ENCODE results near the gene ITGA5. TPM values are rescaled to one million over a fixed set of nuclear protein-coding genes. Genes with fewer than 3 reads are reported as not detected.

Gene ITGA5
- total RNA-seq, 1 experiment from 2014 or later = 35.9 TPM

DNA sequence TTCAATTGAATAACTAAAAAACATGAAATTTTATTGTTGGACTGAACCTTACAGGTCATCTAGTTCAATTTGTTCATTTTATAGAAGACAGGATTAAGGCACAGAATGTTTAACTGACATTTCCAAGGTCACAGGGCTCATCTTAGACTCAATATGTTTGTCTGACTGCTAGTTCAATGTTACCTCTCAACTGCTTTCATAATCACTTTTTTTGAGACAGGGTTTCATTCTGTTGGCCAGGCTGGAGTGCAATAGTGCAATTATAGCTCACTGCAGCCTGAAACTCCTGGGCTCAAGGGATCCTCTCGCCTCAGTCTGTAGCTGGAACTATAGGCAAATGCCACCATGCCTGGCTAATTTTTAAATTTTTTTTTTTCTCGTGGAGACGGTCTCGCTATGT is 24.4 kb upstream of the ITGA5 start:
- DNase-seq = no peak
- no peak overlapping the region for H3K9ac ChIP-seq (ENCODE audit: low read length)
- no peak overlapping the region for H3K27ac ChIP-seq (ENCODE audit: low read length)
- no TSS peak for BruUV-seq (replicated peaks)
- H3F3A ChIP-seq (ENCODE audit: low read length, unreplicated experiment) = no peaks in the 10 kb centered on the region
- H3K4me3 ChIP-seq (ENCODE audit: low read length) = no peak overlapping the region
- CTCF ChIA-PET = interaction anchor here (1.4 kb wide), 1 partner anchor 44 kb away, joined by 8 read pairs; no protein-coding TSS in a partner anchor
- H3K4me1 ChIP-seq (ENCODE audit: insufficient read depth, low read length) = peaks cover 3% of the 10 kb centered on the region; the same call in 1 of the 2 replicates
- no peaks in the 10 kb centered on the region for H3K79me2 ChIP-seq (ENCODE audit: low read length)
- H3K36me3 ChIP-seq (ENCODE audit: low read depth, low read length) = no peaks in the 10 kb centered on the region
- no peak for ATAC-seq
- H3K27me3 ChIP-seq (ENCODE audit: low read length) = peaks cover 15% of the 10 kb centered on the region; the same call in 1 of the 2 replicates
- POLR2A ChIA-PET (ENCODE audit: unreplicated experiment) = no interaction called here
- H3K9me2 ChIP-seq (replicated peaks; ENCODE audit: low read length) = no peaks in the 10 kb centered on the region
- intact Hi-C loops (cut with micrococcal nuclease) = no loop called here
- no peak for TF ChIP-seq EZH2 (IDR thresholded peaks at IDR 0.05; ENCODE audit: low read length, unreplicated experiment)
- TF ChIP-seq EZH2phosphoT487 (IDR thresholded peaks at IDR 0.05; ENCODE audit: borderline replicate concordance, low read length) = no peak
- TF ChIP-seq, protein P1, sequence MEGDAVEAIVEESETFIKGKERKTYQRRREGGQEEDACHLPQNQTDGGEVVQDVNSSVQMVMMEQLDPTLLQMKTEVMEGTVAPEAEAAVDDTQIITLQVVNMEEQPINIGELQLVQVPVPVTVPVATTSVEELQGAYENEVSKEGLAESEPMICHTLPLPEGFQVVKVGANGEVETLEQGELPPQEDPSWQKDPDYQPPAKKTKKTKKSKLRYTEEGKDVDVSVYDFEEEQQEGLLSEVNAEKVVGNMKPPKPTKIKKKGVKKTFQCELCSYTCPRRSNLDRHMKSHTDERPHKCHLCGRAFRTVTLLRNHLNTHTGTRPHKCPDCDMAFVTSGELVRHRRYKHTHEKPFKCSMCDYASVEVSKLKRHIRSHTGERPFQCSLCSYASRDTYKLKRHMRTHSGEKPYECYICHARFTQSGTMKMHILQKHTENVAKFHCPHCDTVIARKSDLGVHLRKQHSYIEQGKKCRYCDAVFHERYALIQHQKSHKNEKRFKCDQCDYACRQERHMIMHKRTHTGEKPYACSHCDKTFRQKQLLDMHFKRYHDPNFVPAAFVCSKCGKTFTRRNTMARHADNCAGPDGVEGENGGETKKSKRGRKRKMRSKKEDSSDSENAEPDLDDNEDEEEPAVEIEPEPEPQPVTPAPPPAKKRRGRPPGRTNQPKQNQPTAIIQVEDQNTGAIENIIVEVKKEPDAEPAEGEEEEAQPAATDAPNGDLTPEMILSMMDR (conservative IDR thresholded peaks at IDR 0.05; ENCODE audit: low read depth, low read length) = no peak
- H4K20me1 ChIP-seq (ENCODE audit: low read length) = no peaks in the 10 kb centered on the region
- no peaks in the 10 kb centered on the region for H3K9me3 ChIP-seq (ENCODE audit: low read length)
- H3K4me2 ChIP-seq (ENCODE audit: low read length) = no peak overlapping the region
- no peak overlapping the region for H2AFZ ChIP-seq (ENCODE audit: low read length)

DNA sequence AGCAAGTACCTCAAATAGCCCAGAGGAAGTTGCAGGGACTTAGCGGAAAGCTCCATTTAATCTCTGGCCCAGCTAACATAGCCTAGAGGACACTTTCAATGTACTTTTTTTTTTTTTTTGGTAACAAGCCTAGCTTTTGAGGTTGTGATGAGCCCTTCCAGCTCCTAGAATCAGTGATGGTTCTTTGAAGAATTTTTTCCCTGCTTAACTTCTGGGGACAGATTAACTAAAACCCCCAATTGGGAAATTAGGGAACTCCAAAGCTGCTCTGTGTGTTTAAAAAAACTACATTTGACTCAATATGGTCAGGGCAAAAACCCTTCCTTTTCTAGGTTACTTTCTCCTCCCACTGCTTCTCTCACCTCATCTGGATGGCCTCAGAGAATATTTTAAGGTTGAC is 23.9 kb upstream of the ITGA5 start:
- H3K79me2 ChIP-seq (ENCODE audit: low read length) = no peaks in the 10 kb centered on the region
- peaks cover 3% of the 10 kb centered on the region; the same call in 1 of the 2 replicates for H3K4me1 ChIP-seq (ENCODE audit: insufficient read depth, low read length)
- no TSS peak for BruUV-seq (replicated peaks)
- H3K4me2 ChIP-seq (ENCODE audit: low read length) = no peak overlapping the region
- ATAC-seq (no peak), DNase-seq (no peak)
- TF ChIP-seq EZH2phosphoT487 (IDR thresholded peaks at IDR 0.05; ENCODE audit: borderline replicate concordance, low read length) (no peak), EZH2 (IDR thresholded peaks at IDR 0.05; ENCODE audit: low read length, unreplicated experiment) (no peak)
- TF ChIP-seq, protein P1 (conservative IDR thresholded peaks at IDR 0.05; ENCODE audit: low read depth, low read length) = no peak
- H3K4me3 ChIP-seq (ENCODE audit: low read length) = no peak overlapping the region
- ChIA-PET POLR2A (ENCODE audit: unreplicated experiment) (no interaction called here), CTCF (interaction anchor here (0.6 to 1.4 kb wide), 2 partner anchors 44 to 218 kb away, joined by 4 to 8 read pairs; no protein-coding TSS in a partner anchor)
- no peak overlapping the region for H2AFZ ChIP-seq (ENCODE audit: low read length)
- H3K9me3 ChIP-seq (ENCODE audit: low read length) = no peaks in the 10 kb centered on the region
- no peaks in the 10 kb centered on the region for H3K9me2 ChIP-seq (replicated peaks; ENCODE audit: low read length)
- H4K20me1 ChIP-seq (ENCODE audit: low read length) = no peaks in the 10 kb centered on the region
- intact Hi-C loops (cut with micrococcal nuclease) = no loop called here
- no peaks in the 10 kb centered on the region for H3K36me3 ChIP-seq (ENCODE audit: low read depth, low read length)
- no peak overlapping the region for H3K27ac ChIP-seq (ENCODE audit: low read length)
- no peaks in the 10 kb centered on the region for H3F3A ChIP-seq (ENCODE audit: low read length, unreplicated experiment)
- peaks cover 15% of the 10 kb centered on the region; the same call in 1 of the 2 replicates for H3K27me3 ChIP-seq (ENCODE audit: low read length)
- no peak overlapping the region for H3K9ac ChIP-seq (ENCODE audit: low read length)

DNA sequence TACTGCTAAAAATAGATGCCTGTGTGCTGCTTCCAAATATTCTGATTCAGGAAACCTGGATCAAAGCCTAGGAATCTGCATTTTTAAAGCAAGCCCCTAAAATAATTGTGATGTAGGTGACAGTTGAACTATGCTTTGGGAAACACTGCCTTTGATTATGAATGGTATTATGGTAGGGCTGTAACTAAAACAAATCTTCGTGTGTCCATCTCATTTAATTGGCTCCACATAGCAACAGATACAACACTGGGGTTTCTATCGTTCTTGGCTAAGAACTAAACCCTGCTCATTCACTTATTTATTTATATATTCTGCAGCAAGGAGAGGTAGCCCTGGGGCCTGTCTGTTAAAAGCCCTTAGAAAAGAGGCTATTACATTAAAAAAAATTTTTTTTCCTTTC is 23.0 kb upstream of the ITGA5 start:
- no peaks in the 10 kb centered on the region for H3K9me3 ChIP-seq (ENCODE audit: low read length)
- no peaks in the 10 kb centered on the region for H3K79me2 ChIP-seq (ENCODE audit: low read length)
- H3K36me3 ChIP-seq (ENCODE audit: low read depth, low read length) = no peaks in the 10 kb centered on the region
- H3K4me2 ChIP-seq (ENCODE audit: low read length) = no peak overlapping the region
- H3K27ac ChIP-seq (ENCODE audit: low read length) = no peak overlapping the region
- CTCF ChIA-PET = no interaction called here
- no peak for ATAC-seq
- H3K27me3 ChIP-seq (ENCODE audit: low read length) = peaks cover 15% of the 10 kb centered on the region; the same call in 1 of the 2 replicates
- H3K9ac ChIP-seq (ENCODE audit: low read length) = no peak overlapping the region
- H3F3A ChIP-seq (ENCODE audit: low read length, unreplicated experiment) = no peaks in the 10 kb centered on the region
- no peaks in the 10 kb centered on the region for H3K9me2 ChIP-seq (replicated peaks; ENCODE audit: low read length)
- no peaks in the 10 kb centered on the region for H4K20me1 ChIP-seq (ENCODE audit: low read length)
- intact Hi-C loops (cut with micrococcal nuclease) = no loop called here
- DNase-seq = no peak
- no peak overlapping the region for H3K4me3 ChIP-seq (ENCODE audit: low read length)
- H3K4me1 ChIP-seq (ENCODE audit: insufficient read depth, low read length) = peaks cover 9% of the 10 kb centered on the region; the same call in 1 of the 2 replicates
- POLR2A ChIA-PET (ENCODE audit: unreplicated experiment) = no interaction called here
- no peak overlapping the region for H2AFZ ChIP-seq (ENCODE audit: low read length)
- BruUV-seq (replicated peaks) = no TSS peak
- TF ChIP-seq EZH2phosphoT487 (IDR thresholded peaks at IDR 0.05; ENCODE audit: borderline replicate concordance, low read length) = no peak
